SH-SY5Y (cell line): ENCODE measurements around the gene TIMM10B.

Source experiments
- GATA2 ChIP-seq: IDR thresholded peaks from 2 replicates; pipeline ENCODE4 v1.6.1; 2011; ENCODE audit warnings: mild to moderate bottlenecking, low read depth, low read length
- GATA3 ChIP-seq: IDR thresholded peaks from 2 replicates; pipeline ENCODE4 v1.6.1; 2011; ENCODE audit warnings: low read depth, mild to moderate bottlenecking, low read length, moderate library complexity

The TIMM10B gene

DNA sequence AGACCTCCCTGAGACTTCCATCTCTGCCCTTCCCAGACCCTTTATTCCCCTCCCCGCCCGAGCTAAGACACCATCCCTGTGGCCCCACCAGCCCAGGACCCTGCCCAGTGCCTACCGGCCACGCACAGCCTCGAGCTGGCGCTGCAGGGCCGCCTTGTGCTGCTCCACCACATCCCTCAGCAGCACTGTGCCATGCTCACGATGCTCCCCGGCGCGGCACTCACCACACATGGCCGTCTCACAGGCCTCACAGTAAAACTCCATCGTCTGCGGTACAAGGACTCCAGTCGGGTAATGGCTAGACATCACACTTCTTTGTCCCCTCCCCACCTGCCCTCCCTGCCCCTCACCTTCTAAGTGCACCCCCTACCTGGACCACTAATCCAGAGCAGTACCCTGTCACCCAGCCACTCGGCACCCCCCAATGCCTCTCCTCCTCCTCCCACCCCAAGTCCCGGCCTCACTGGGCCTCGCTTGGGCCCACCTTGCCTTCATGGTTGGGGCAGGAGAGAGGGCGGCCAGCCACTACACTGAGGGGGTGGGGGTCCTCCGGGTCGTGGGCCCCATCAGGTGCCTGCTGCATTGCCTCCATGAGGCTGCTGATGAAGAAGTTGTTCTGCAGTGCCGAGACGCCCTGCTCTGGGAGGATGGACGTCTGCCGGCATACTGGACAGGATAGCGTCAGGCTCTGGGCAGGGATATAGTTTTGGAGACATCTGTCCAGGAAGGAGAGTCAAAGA lies 23.6 kb upstream of the TIMM10B start:
- TF ChIP-seq GATA2 (no peak), GATA3 (no peak)

GRCh38 chr11:6458352-6459098 lies 22.8 kb upstream of the TIMM10B start:
- no peak for TF ChIP-seq GATA3
- no peak for TF ChIP-seq GATA2

- no peak for TF ChIP-seq GATA3
- TF ChIP-seq GATA2: no peak
Observed at GRCh38 chr11:6459099-6459450, 22.2 kb upstream of the TIMM10B start.

GRCh38 chr11:6468712-6469495 lies 12.4 kb upstream of the TIMM10B start:
- no peak for TF ChIP-seq GATA2
- no peak for TF ChIP-seq GATA3

GRCh38 chr11:6469599-6469998 lies 11.7 kb upstream of the TIMM10B start:
- TF ChIP-seq GATA3 (no peak), GATA2 (no peak)

DNA sequence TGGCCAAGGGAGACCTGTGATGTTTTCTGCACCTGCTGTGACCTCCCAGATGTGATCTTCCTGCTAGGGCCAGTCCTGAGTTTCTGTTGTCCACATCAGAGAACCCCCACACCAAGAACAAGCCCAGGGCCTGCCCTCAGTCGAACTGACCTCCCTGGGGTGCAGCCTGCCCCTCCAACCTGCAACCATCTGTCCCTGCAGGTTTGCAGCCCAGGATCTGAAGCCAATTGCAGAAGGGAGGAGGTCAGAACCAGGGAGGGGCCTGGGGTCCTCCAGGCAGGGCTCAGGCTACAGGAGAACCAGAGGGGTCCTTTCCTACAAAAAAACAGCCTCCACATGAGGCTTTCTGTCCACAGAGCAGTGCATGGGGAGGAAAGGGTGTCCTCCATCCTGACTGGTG lies 8.4 kb upstream of the TIMM10B start:
- TF ChIP-seq GATA3 (no peak), GATA2 (no peak)

DNA sequence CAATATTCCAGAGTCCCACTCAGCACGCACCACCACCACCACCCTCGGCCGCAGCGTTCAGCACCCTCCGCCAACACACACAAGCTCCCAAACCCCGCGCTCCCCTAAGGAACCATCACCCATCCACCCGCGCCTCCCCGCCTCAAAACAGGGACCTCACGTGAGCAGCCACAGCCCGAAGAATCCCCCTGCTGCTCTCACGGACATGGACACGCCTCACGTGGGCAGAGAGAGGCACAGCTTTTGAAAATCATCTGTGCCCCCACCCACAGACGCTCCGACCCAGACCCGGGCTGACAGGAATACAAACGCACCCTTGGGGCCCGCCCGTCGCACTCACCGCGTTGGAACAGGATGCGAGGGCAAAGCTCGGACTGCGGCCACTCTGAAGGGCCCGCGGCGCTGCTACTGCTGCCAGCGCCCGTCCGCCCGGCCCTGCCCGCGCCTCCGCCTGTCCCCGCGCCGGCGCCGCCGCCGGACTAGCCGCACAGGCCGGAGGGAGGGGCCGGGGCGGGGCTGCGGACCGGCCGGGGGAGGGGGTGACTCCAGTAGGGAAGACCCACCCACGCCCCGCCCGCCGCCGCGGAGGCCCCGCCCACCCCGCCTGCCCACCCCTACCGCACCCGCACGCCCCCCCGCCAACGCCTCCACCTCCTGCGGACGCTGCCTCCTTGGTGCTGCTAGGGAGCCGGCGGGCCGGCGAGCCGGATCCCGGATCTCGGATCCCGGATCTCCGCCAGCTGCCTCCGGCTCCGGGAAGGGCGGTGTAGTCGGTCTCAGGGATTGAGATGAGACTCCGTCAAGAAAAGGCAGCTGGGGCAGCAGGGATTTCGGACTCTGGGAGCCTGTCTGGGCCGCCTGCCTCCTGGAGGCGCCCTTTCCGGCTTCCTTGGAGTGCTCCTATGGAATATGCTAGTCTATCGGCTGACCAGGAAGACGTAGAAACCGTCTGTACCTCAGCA lies 7.6 kb upstream of the TIMM10B start, which contains the start of gene TRIM3:
TRIM3 (minus strand) TSS at position 491 of the 962 bp plus-strand sequence. CDS start 8,246 bp downstream, outside the sequence.
- TF ChIP-seq GATA3 (no peak), GATA2 (no peak)

- no peak for TF ChIP-seq GATA3
- no peak for TF ChIP-seq GATA2
Observed at GRCh38 chr11:6474413-6474792, 6.9 kb upstream of the TIMM10B start.

- TF ChIP-seq GATA2 (no peak), GATA3 (no peak)
Observed at GRCh38 chr11:6474806-6475500, 6.3 kb upstream of the TIMM10B start.

DNA sequence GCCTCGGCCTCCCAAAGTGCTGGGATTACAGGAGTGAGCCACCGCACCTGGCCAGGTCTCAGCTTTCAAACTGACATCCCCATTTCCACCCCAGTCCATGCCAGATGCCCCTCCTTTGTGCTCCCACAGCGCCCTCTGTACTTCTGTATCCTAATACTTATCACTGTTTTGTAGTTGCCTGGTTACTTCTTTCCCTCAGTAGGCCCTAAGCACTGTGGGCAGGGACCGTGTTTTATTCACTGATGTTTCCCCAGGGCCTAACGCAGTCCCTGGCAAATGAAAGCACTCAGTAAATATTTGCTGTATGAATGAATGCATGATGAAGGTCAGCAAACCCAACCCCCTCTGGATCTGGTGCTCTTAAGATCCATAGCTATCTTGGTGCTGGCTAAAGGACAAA lies 5.4 kb upstream of the TIMM10B start:
- TF ChIP-seq GATA3: no peak
- no peak for TF ChIP-seq GATA2

- TF ChIP-seq GATA3 (no peak), GATA2 (no peak)
Observed at GRCh38 chr11:6476571-6476970, 4.7 kb upstream of the TIMM10B start.

- TF ChIP-seq GATA2: no peak
- TF ChIP-seq GATA3: no peak
Observed at GRCh38 chr11:6480299-6480914, 894 bp upstream of the TIMM10B start.
